ENCODE data around the gene EXOC7.
A peak's percentile ranks its signal among the peaks of the same experiment; 100 is the strongest.

GRCh38 chr17:76092526-76093413 is 10.8 kb downstream of the EXOC7 start:
- no peak for TF ChIP-seq CTCF (IDR thresholded peaks at IDR 0.05 in 8 of 11, conservative IDR thresholded peaks at IDR 0.05 in 3 of 11)
- no peak for TF ChIP-seq POLR2A (IDR thresholded peaks at IDR 0.05)
- TF ChIP-seq POLR2AphosphoS5 (IDR thresholded peaks at IDR 0.05) = peak in 1 of 3 donors; percentile 12
